HG03280 (cell line): ENCODE data around the gene SCN9A.

Source experiments
- ATAC-seq: cut with Tn5 transposase; IDR thresholded peaks from one replicate; pipeline ENCODE4 v1.9.1; 2021; ENCODE audit warnings: mild to moderate bottlenecking, moderate library complexity; ENCODE audit not compliant: unreplicated experiment

SCN9A gene

DNA sequence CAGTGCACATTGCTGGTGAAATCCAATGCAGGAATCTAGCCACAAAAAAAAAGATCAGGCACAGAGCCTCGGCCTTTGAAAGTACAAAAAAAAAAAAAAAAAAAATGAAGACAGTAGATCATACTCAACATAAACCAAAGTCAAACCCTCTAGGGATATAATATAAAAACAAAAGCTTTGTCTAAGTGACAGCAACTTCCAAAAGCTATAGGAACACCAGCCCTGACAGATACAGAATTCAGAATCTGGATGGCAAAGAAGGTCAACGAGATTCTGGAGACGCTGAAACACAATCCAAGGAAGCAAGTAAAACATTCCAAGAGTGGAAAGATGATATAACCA, 194.0 kb downstream of the SCN9A start:
- ATAC-seq: no peak

DNA sequence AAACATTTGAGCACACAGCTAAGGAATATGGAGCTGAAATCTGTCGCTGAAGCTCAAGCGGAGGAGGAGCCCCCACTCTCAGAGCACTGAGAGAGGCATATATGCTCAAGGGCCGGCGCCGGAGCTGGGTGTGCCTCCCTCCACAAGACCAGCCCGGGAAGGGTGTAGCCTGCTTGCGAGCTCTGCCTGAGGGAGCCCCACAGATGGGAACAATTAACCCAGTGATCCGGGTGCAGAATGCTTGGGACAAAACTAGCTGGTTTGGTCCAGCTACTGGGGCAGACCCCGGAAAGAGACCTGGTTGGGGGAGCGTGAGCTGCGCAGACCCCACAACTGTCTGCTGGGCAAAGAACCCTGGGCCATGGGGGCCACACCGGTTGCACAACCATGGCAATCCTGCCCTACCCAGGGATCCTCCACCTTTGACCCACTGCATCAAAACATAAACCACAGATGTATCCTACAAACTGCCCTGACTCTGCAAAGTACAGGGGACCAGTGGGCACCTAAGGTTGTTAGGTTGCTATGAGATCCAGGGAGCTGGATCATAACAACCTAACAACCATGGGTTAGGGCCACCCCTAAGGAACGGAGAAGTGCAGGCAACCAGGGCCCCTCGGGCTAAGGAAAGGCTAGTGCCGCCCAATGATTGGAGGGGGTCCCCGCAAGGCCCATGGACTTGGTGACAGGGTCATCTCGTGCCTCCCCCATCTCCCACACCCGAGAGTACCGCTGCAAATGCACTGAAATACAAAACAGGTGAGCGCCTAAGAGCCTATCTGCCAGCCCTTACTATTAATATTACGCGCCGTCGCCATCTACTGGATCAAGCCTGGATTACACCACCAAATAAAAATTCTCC, 194.6 kb downstream of the SCN9A start:
- ATAC-seq: peak; percentile 89

GRCh38 chr2:166179201-166179600, 196.5 kb downstream of the SCN9A start:
- ATAC-seq: no peak

- no peak for ATAC-seq
Measured at GRCh38 chr2:166173263-166173662, 202.5 kb downstream of the SCN9A start.

- no peak for ATAC-seq
Measured at GRCh38 chr2:166171216-166171615, 204.5 kb downstream of the SCN9A start.

DNA sequence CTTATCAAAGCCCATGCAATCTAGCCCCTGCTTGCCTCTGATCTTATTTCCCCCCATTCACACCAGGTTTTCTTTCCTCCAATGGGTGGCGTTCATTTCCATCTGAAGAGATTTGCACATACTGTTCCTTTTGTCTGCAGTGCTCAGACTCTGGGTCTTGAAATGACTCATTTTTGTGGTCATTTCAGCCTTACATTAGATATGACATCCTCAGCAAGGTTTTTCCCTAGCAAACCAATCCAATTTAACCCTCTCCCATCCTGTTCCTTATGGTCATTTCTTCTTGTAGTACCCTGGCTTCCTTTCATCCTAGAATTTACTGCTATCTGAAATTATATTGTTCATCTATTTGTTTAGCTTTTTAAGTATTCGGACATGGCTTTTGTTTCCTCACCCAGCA, 205.4 kb downstream of the SCN9A start:
- peak; percentile 71 for ATAC-seq

DNA sequence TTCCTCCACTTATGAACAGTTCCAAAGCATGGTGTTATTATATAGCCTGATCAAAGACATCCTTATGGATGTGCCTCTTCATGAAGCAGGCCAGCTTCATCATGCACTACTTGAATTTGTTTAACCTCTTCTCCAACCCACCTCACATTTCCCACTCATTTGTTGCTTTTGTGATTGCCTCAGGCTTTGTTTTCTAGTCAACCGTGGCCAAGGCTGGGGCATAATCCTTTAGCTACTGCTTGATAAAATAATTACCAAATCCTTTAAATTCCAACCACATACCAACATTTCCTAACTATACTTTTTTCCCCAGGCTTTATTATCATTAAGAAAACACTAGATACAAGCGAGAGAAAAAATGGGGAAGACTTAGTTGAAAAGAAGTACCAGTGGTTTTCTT, 208.3 kb downstream of the SCN9A start:
- ATAC-seq: no peak

GRCh38 chr2:166163775-166164174, 212.0 kb downstream of the SCN9A start:
- ATAC-seq: no peak

GRCh38 chr2:166158546-166158945, 217.2 kb downstream of the SCN9A start:
- no peak for ATAC-seq

DNA sequence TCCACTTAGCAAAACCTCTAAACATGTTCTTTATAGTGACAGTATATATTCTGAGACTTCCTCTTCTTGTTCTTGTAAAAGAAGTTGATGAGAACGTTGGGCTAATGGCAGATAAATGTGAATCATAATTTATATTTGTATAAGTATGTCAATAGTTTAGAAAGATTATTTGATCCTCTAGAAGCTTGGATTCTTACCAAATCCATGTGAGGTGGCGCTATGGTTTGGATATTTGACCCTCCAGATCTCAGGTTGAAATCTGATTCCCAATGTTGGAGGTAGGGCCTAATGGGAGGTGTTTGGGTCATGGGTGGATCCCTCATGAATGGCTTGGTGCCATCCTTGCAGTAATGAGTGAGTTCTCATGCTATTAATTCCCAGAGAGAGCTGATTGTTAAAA, 218.2 kb downstream of the SCN9A start:
- no peak for ATAC-seq

GRCh38 chr2:166156985-166157490, 218.7 kb downstream of the SCN9A start:
- no peak for ATAC-seq

- no peak for ATAC-seq
Measured at GRCh38 chr2:166155589-166155988, 220.2 kb downstream of the SCN9A start.

GRCh38 chr2:166154685-166155338, 220.9 kb downstream of the SCN9A start:
- no peak for ATAC-seq

- no peak for ATAC-seq
Measured at GRCh38 chr2:166152064-166152463, 223.7 kb downstream of the SCN9A start.

DNA sequence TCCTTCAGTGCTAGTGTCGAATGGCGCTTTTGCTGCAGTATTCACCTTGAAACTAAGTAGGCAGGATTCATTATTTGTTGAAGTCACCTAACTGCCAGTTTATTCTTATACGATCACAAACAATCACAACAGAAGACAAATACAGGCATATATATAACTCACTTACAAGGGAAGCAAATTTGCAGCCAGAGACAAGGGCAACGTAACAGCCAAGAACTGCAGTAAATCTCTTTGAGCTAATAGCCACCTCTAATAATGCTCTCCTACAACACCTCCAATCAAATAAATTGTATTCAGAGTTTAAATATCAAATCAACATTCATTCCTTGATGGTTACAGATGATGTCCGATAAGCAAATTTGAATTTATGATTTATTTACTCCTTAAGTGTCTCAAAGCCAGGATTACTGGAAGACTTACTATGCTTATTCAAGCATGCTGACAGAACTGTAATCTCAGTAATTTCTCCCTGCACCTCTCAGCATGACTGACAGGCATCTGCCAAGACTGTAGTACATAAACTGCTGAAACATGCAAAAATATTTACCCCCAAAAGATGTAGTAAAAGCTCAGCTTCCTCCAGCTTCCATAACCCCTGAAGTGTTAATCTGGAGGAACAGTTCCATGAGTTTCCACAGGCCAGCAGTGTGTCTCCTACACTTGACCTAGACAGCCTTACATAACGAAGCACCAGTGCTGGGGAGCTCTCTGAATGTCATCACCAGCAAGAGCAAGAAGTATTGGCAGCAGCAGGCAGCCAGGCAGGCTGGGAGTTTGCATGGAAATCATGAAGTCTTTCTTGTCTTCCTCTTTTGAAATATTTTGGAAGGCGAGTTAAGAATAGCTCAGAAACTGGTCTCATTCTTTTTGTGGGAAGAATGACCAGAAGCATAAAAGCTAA, 227.0 kb downstream of the SCN9A start:
- ATAC-seq: no peak

DNA sequence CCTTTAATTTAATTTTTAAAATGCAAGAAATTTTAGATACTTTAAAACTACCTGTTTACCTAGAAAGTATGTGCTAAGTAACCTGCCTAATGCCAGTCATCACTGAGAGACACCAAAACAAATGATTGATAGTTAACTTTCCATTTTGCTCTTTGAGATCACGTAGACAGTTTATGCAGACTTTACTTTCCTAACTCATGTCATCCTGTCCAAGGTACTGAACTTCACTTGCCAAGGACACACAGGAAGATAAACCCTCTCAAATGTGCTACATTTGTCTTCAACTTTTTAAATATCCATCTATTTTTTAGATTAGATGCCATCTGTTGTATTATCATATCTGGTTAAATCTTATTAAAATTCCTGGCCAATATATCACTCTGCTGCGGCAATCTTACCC, 227.9 kb downstream of the SCN9A start:
- no peak for ATAC-seq
